Keratinocyte (primary cell): ENCODE data around the gene PRSS33.

Source experiments
- CTCF ChIP-seq, 3 experiments: IDR thresholded peaks in 1 of 3; conservative IDR thresholded peaks in 1 of 3; optimal IDR thresholded peaks in 1 of 3; 2 replicates in 2 of 3; 3 replicates in 1 of 3; pipeline versions ENCODE3 to v1.5.1; 2011; ENCODE audit warnings: low read length in 3 of 3, mild to moderate bottlenecking in 3 of 3, moderate library complexity in 2 of 3, control low read depth in 1 of 3, inconsistent platforms in 1 of 3; ENCODE audit not compliant: insufficient read depth in 2 of 3; ENCODE audit errors: extremely low read depth in 1 of 3
- EZH2 ChIP-seq: IDR thresholded peaks from one replicate; pipeline ENCODE4 v1.6.1; 2012; ENCODE audit warnings: inconsistent platforms, mild to moderate bottlenecking, low read length, moderate library complexity

- TF ChIP-seq CTCF (optimal IDR thresholded peaks at IDR 0.05 in 1 of 3, IDR thresholded peaks at IDR 0.05 in 1 of 3, conservative IDR thresholded peaks at IDR 0.05 in 1 of 3; ENCODE audit: extremely low read depth in 1 of 3, insufficient read depth in 2 of 3, low read length in 3 of 3) (no peak), EZH2 (no peak)
Measured at GRCh38 chr16:2809149-2809760, 21.9 kb upstream of the PRSS33 start.
